ENCODE results near the gene AZU1.

- TF ChIP-seq CTCF (IDR thresholded peaks at IDR 0.05), result no peak
- TF ChIP-seq POLR2A (IDR thresholded peaks at IDR 0.05), result no peak
Observed at GRCh38 chr19:867301-867793, 39.7 kb downstream of the AZU1 start.

All from body of pancreas (tissue), 4 donors.